Stimulated activated CD4-positive, alpha-beta T cell treated with anti-CD3 and anti-CD28 coated beads, Interleukin-2, amount 100 ng/mL, for 24 hours (primary cell): Measurements from ENCODE around the gene ZBTB3.

Source experiments
- DNase-seq, 2 donors: peaks; one replicate each; pipeline ENCODE4 v3.0.0-alpha.2; 2020

The ZBTB3 gene

GRCh38 chr11:62753736-62754603, at the start of gene ZBTB3:
ZBTB3 (minus strand) TSS chr11:62754160; CDS start chr11:62753664, 496 bp downstream.
- DNase-seq = peak; percentile 95 to 97

GRCh38 chr11:62801071-62801470, 47.1 kb upstream of the ZBTB3 start:
- DNase-seq = no peak

- no peak for DNase-seq
Observed at GRCh38 chr11:62799486-62799885, 45.5 kb upstream of the ZBTB3 start.

GRCh38 chr11:62796281-62796680, 42.3 kb upstream of the ZBTB3 start:
- DNase-seq = no peak

GRCh38 chr11:62794201-62794775, 40.3 kb upstream of the ZBTB3 start:
- no peak for DNase-seq

- DNase-seq = no peak
Observed at GRCh38 chr11:62792202-62792575, 38.2 kb upstream of the ZBTB3 start.

GRCh38 chr11:62791501-62792201, 37.7 kb upstream of the ZBTB3 start, which contains the start of gene TMEM223:
TMEM223 (minus strand) TSS chr11:62792006; CDS start chr11:62791994, 12 bp downstream.
- peak; percentile 93 for DNase-seq

- no peak for DNase-seq
Observed at GRCh38 chr11:62789576-62789975, 35.6 kb upstream of the ZBTB3 start.

- DNase-seq = no peak
Observed at GRCh38 chr11:62788991-62789390, 35.0 kb upstream of the ZBTB3 start.

- DNase-seq = peak; percentile 98 to 99
Observed at GRCh38 chr11:62787005-62787759, 33.2 kb upstream of the ZBTB3 start, which contains the start of gene TMEM179B. TMEM179B (plus strand) TSS chr11:62787402; CDS start chr11:62787432, 30 bp downstream.

- DNase-seq = peak; percentile 87 to 88
Observed at GRCh38 chr11:62786318-62787004, 32.5 kb upstream of the ZBTB3 start.

- no peak for DNase-seq
Observed at GRCh38 chr11:62782753-62783152, 28.8 kb upstream of the ZBTB3 start.

- DNase-seq = no peak
Observed at GRCh38 chr11:62778441-62778840, 24.5 kb upstream of the ZBTB3 start.

- DNase-seq = no peak
Observed at GRCh38 chr11:62777389-62777788, 23.4 kb upstream of the ZBTB3 start.

- DNase-seq = no peak
Observed at GRCh38 chr11:62775646-62776045, 21.7 kb upstream of the ZBTB3 start.

GRCh38 chr11:62774407-62774806, 20.4 kb upstream of the ZBTB3 start:
- no peak for DNase-seq

GRCh38 chr11:62771144-62772021, 17.4 kb upstream of the ZBTB3 start, which contains the start of gene TAF6L:
TAF6L (plus strand) TSS chr11:62771396; CDS start chr11:62775784, 4,388 bp downstream.
- DNase-seq = peak; percentile 95 to 97

GRCh38 chr11:62770778-62771143, 16.8 kb upstream of the ZBTB3 start:
- DNase-seq = peak in 1 of 2 donors; percentile 37

- peak in 1 of 2 donors; percentile 14 for DNase-seq
Observed at GRCh38 chr11:62760867-62761227, 6.9 kb upstream of the ZBTB3 start.

- no peak for DNase-seq
Observed at GRCh38 chr11:62757846-62758788, 4.2 kb upstream of the ZBTB3 start.
